Keratinocyte (primary cell): ENCODE measurements around the gene SNCA. TPM values are rescaled to one million over a fixed set of nuclear protein-coding genes. Genes with fewer than 3 reads are reported as not detected.
A peak's percentile ranks its signal among the peaks of the same experiment; 100 is the strongest.

Source experiments
- DNase-seq: peaks from one replicate; pipeline ENCODE4 v3.0.0-alpha.2; 2011; ENCODE audit warnings: low read depth, missing footprints, low spot score
- FAIRE-seq: peaks from 2 replicates; lab custom pipeline; 2011; peaks lifted over from hg19 to GRCh38; lab: Jason Lieb, UNC
- H2AFZ ChIP-seq: 2 replicates; pipeline ENCODE4 v1.6.0; 2012; ENCODE audit warnings: low read length, control low read depth, inconsistent platforms; ENCODE audit not compliant: control insufficient read depth
- H3K27ac ChIP-seq: 2 replicates; pipeline ENCODE4 v1.5.1; 2011; ENCODE audit warnings: low read length; ENCODE audit not compliant: control insufficient read depth, insufficient read depth
- H3K27me3 ChIP-seq: 3 replicates; pipeline ENCODE4 v1.6.0; 2011; ENCODE audit warnings: low read length; ENCODE audit not compliant: control insufficient read depth, insufficient read depth; ENCODE audit errors: extremely low read depth
- H3K36me3 ChIP-seq, 2 experiments: 2 replicates in 1 of 2; 3 replicates in 1 of 2; pipeline ENCODE4 v1.5.1; 2011; ENCODE audit warnings: low read length in 2 of 2, mild to moderate bottlenecking in 1 of 2; ENCODE audit not compliant: control insufficient read depth in 2 of 2, insufficient read depth in 2 of 2; ENCODE audit errors: extremely low read depth in 1 of 2
- H3K4me1 ChIP-seq: 3 replicates; pipeline ENCODE4 v1.5.1; 2011; ENCODE audit warnings: low read length; ENCODE audit not compliant: control insufficient read depth, insufficient read depth; ENCODE audit errors: extremely low read depth
- H3K4me2 ChIP-seq: 3 replicates; pipeline ENCODE4 v1.6.0; 2011; ENCODE audit warnings: low read depth, low read length; ENCODE audit not compliant: control insufficient read depth, insufficient read depth; ENCODE audit errors: extremely low read depth
- H3K4me3 ChIP-seq, 3 experiments: fragments of 200-600 bp in 1 of 3; sonication (generic) in 1 of 3; 2 replicates in 2 of 3; 3 replicates in 1 of 3; pipeline ENCODE4 v1.5.1; 2011 to 2016; ENCODE audit warnings: low read length in 3 of 3, mild to moderate bottlenecking in 3 of 3, control low read depth in 2 of 3, inconsistent platforms in 1 of 3, low read depth in 1 of 3, mixed read lengths in 1 of 3, mixed run types in 1 of 3, moderate library complexity in 1 of 3; ENCODE audit not compliant: control insufficient read depth in 2 of 3, insufficient read depth in 2 of 3; ENCODE audit errors: extremely low read depth in 1 of 3
- H3K79me2 ChIP-seq: 2 replicates; pipeline ENCODE4 v1.6.0; 2012; ENCODE audit warnings: low read length; ENCODE audit not compliant: control insufficient read depth, insufficient read depth
- H3K9ac ChIP-seq: 3 replicates; pipeline ENCODE4 v1.6.0; 2011; ENCODE audit warnings: low read length; ENCODE audit not compliant: control insufficient read depth, insufficient read depth; ENCODE audit errors: extremely low read depth
- H3K9me1 ChIP-seq: 3 replicates; pipeline ENCODE4 v1.6.0; 2011; ENCODE audit warnings: low read length; ENCODE audit not compliant: control insufficient read depth, insufficient read depth; ENCODE audit errors: extremely low read depth
- H3K9me3 ChIP-seq: 2 replicates; pipeline ENCODE4 v1.5.1; 2012; ENCODE audit warnings: low read depth, low read length; ENCODE audit not compliant: control insufficient read depth
- H4K20me1 ChIP-seq: 3 replicates; pipeline ENCODE4 v1.6.0; 2011; ENCODE audit warnings: low read length; ENCODE audit not compliant: control insufficient read depth, insufficient read depth; ENCODE audit errors: extremely low read depth
- EZH2 ChIP-seq: IDR thresholded peaks from one replicate; pipeline ENCODE4 v1.6.1; 2012; ENCODE audit warnings: inconsistent platforms, mild to moderate bottlenecking, low read length, moderate library complexity
- dilution Hi-C: fragments of 300-500 bp; cut with MboI; formaldehyde crosslinking; loops from one replicate; pipeline ENCODE4 v1.7.0; 2020; ENCODE audit warnings: low sequenced_read_pairs; ENCODE audit not compliant: extremely low pct_ligation_motif_present
- polyA plus RNA-seq, 5 experiments: library from polyadenylated mRNA; depleted of rRNA in 3 of 5; stranded (reverse) in 3 of 5; stranded (forward) in 1 of 5; unstranded in 1 of 5; fragments of >200 nt; gene quantifications; 1 replicate in 1 of 5; 2 replicates in 3 of 5; 3 replicates in 1 of 5; pipeline versions ENCODE4 v1.2.1 to v1.2.3, GENCODE V29; 2011 to 2012; ENCODE audit warnings: missing spikeins in 2 of 5, low read depth in 1 of 5, low replicate concordance in 1 of 5
- TF ChIP-seq, protein P1 (sequence below), 3 experiments: IDR thresholded peaks in 1 of 3; conservative IDR thresholded peaks in 1 of 3; optimal IDR thresholded peaks in 1 of 3; 2 replicates in 2 of 3; 3 replicates in 1 of 3; pipeline versions ENCODE3 to v1.5.1; 2011; ENCODE audit warnings: low read length in 3 of 3, mild to moderate bottlenecking in 3 of 3, moderate library complexity in 2 of 3, control low read depth in 1 of 3, inconsistent platforms in 1 of 3; ENCODE audit not compliant: insufficient read depth in 2 of 3; ENCODE audit errors: extremely low read depth in 1 of 3

SNCA gene
- polyA plus RNA-seq, 1 donor (not counting 4 experiments of a cell fraction or from before 2014, with no cell fraction given): 61.3 TPM

DNA sequence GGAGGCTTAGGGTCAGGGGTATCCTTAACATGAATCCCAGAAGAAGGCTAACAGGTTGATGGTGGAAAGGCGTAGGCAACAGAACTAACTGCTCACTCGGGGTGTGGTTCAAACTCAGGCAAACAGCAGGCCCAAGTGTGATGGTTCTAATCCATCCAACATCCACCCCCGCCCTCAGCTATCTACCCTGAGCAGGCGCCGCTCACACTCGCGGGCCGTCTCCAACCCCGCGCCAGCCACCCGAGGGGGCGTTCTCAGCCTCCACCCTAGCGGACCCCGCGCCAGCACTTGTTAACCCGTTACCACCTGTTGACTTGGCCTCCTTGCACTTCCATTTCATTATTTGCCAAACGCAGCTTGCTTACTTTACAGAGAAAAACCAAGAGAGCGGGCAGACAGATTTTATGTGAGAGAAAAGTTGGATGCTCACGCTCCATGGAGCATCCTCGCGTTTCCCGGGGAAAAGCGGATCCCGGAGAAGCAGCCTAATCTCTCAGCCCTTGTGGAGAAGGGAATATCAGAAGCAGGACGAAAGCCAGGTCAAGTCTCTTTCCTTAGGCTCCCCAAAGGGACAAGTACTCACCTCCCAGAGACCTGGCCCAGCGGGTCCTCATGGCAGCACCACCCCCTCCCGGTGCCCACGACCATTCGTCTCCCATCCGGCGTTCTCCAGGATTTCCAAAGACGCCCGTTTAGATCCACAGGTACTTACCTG is 773 bp downstream of the SNCA start:
- no peak for DNase-seq
- peak; percentile 39 for FAIRE-seq
- TF ChIP-seq EZH2: no peak
- Histone ChIP-seq H3K27ac (peak overlapping the region; percentile 26), H3K79me2 (peaks cover 18% of the 10 kb centered on the region), H3K4me2 (peak overlapping the region; percentile 94), H3K9ac (peak overlapping the region; percentile 65), H3K27me3 (no peaks in the 10 kb centered on the region), H2AFZ (peak overlapping the region; percentile 94), H4K20me1 (no peaks in the 10 kb centered on the region), H3K9me1 (no peaks in the 10 kb centered on the region), H3K9me3 (no peaks in the 10 kb centered on the region), H3K4me3 (peak overlapping the region; percentile 82 to 97 (median 87)), H3K4me1 (peaks cover 12% of the 10 kb centered on the region), H3K36me3 (peaks cover 3 to 7% of the 10 kb centered on the region in 2 experiments)
- dilution Hi-C loops: no loop called here

DNA sequence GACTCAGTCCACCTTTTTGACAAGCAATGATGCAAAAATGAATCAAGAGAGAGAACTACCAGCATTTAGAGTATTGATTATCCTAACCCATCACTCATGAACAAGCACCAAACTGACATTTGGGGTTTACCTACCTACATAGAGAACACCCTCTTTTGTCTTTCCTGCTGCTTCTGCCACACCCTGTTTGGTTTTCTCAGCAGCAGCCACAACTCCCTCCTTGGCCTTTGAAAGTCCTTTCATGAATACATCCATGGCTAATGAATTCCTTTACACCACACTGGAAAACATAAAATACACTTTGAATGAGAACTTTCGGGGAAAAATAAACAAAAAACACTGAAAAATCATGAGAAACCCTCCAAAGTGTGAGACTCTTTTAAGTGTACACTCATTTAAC is 1.5 kb downstream of the SNCA start:
- FAIRE-seq: peak; percentile 69
- Histone ChIP-seq H4K20me1 (no peaks in the 10 kb centered on the region), H3K4me2 (peak overlapping the region; percentile 94), H3K4me1 (peaks cover 12% of the 10 kb centered on the region), H3K9ac (no peak overlapping the region), H3K27ac (no peak overlapping the region), H3K9me3 (no peaks in the 10 kb centered on the region), H2AFZ (no peak overlapping the region), H3K9me1 (no peaks in the 10 kb centered on the region), H3K79me2 (peaks cover 18% of the 10 kb centered on the region), H3K27me3 (no peaks in the 10 kb centered on the region), H3K4me3 (peak overlapping the region; percentile 82 to 97 (median 87)), H3K36me3 (peaks cover 3 to 7% of the 10 kb centered on the region in 2 experiments)
- dilution Hi-C loops: no loop called here
- DNase-seq: no peak
- TF ChIP-seq EZH2: no peak
- TF ChIP-seq, protein P1, sequence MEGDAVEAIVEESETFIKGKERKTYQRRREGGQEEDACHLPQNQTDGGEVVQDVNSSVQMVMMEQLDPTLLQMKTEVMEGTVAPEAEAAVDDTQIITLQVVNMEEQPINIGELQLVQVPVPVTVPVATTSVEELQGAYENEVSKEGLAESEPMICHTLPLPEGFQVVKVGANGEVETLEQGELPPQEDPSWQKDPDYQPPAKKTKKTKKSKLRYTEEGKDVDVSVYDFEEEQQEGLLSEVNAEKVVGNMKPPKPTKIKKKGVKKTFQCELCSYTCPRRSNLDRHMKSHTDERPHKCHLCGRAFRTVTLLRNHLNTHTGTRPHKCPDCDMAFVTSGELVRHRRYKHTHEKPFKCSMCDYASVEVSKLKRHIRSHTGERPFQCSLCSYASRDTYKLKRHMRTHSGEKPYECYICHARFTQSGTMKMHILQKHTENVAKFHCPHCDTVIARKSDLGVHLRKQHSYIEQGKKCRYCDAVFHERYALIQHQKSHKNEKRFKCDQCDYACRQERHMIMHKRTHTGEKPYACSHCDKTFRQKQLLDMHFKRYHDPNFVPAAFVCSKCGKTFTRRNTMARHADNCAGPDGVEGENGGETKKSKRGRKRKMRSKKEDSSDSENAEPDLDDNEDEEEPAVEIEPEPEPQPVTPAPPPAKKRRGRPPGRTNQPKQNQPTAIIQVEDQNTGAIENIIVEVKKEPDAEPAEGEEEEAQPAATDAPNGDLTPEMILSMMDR (optimal IDR thresholded peaks at IDR 0.05 in 1 of 3, IDR thresholded peaks at IDR 0.05 in 1 of 3, conservative IDR thresholded peaks at IDR 0.05 in 1 of 3; ENCODE audit: extremely low read depth in 1 of 3, insufficient read depth in 2 of 3, low read length in 3 of 3): no peak
